ENCODE results near the gene AHNAK.
"Not testable (repeated sequence)": the region's sequence is repeated elsewhere in the genome, so short reads cannot be mapped to it uniquely, and the experiment has no call there.

Gene AHNAK, protein sequence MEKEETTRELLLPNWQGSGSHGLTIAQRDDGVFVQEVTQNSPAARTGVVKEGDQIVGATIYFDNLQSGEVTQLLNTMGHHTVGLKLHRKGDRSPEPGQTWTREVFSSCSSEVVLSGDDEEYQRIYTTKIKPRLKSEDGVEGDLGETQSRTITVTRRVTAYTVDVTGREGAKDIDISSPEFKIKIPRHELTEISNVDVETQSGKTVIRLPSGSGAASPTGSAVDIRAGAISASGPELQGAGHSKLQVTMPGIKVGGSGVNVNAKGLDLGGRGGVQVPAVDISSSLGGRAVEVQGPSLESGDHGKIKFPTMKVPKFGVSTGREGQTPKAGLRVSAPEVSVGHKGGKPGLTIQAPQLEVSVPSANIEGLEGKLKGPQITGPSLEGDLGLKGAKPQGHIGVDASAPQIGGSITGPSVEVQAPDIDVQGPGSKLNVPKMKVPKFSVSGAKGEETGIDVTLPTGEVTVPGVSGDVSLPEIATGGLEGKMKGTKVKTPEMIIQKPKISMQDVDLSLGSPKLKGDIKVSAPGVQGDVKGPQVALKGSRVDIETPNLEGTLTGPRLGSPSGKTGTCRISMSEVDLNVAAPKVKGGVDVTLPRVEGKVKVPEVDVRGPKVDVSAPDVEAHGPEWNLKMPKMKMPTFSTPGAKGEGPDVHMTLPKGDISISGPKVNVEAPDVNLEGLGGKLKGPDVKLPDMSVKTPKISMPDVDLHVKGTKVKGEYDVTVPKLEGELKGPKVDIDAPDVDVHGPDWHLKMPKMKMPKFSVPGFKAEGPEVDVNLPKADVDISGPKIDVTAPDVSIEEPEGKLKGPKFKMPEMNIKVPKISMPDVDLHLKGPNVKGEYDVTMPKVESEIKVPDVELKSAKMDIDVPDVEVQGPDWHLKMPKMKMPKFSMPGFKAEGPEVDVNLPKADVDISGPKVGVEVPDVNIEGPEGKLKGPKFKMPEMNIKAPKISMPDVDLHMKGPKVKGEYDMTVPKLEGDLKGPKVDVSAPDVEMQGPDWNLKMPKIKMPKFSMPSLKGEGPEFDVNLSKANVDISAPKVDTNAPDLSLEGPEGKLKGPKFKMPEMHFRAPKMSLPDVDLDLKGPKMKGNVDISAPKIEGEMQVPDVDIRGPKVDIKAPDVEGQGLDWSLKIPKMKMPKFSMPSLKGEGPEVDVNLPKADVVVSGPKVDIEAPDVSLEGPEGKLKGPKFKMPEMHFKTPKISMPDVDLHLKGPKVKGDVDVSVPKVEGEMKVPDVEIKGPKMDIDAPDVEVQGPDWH (N-terminal part only)
- total RNA-seq = 2,775 to 2,919 reads per million in 2 donors

DNA sequence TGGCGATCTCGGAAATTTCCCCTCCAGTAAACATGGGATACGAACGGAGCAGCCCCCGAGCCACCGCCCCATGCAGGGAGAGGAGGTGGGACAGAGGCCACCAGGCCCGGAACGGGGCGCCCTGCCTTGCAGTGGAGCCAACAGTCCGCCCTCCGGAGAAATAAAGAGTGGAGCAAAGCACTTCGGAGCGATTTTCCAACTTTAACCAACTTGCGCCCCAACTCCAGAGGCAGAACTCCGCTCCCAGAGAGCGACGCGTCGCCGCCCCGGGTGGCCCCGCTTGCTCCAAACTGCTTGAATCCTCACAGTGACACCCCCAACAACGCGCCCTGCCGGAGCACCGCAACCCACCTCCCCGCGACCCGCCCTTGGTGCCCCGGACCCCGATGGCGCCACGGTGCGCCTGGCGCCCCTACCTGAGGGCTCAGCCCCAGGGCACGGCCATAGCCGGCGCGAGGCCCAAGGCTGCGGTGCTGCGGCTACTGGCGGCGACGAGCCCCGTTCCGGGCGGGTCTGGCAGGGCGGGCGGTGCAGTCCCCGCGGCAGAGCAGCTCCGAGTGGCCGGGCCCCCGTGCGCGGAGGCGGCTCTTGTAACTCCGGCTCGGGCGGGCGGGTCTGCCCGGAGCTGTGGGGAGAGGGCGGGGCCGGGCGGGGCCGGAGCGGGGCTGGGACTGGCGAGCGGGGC lies at the start of gene AHNAK:
Gene AHNAK (minus strand): TSS at position 563 of the 685 bp plus-strand sequence. CDS start 10,708 bp downstream, outside the sequence.
- peak; percentile 67 for DNase-seq

DNA sequence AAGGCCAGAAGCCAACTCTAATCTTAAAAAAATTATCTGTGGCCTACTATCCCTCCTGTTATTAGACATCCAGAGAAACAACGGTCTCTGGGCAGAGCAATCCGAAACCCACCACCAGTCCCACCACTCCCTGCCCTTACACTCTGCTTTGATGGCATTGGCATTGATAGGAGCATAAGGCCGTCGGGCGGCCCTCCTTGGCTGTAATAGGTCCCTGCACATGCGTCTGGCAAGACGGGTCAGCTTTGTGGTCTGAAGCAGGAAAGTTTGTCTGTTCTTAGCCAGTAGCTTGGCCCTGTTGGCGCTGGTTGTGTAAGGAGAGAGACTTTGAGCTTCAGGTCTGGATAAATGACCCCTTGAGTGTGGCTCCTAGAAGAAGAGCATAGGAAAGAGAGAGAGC lies 48.5 kb upstream of the AHNAK start:
- DNase-seq = no peak

DNA sequence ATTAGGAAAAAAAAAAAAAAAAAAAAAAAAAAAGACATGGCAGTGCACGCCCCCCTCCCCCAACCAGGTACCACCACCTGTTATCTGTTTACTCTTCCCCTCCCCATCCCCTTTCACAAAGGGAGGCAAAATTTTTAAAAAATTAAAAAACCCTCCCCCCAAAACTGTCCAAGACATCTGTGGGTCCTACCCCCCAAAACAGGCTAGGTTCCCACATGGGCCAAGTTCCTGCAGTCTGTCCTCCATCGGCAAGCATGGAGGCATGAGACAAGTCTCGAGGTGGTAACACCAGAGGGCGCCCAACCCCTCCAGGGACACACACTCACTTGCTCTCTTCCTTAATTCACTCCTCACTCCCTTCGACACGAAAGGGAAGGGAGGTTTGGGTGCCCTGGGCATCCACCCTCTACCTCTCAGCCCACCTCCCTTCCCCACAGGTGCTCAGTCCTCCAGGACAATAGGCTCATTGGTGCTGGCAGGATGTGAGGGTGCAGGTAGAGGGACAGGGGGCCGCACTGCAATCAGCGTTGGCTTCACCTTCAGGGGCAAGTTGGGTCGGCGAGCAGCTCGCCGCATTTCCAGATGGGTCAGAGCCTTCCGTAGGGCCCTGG lies 46.9 kb upstream of the AHNAK start:
- DNase-seq = no peak

DNA sequence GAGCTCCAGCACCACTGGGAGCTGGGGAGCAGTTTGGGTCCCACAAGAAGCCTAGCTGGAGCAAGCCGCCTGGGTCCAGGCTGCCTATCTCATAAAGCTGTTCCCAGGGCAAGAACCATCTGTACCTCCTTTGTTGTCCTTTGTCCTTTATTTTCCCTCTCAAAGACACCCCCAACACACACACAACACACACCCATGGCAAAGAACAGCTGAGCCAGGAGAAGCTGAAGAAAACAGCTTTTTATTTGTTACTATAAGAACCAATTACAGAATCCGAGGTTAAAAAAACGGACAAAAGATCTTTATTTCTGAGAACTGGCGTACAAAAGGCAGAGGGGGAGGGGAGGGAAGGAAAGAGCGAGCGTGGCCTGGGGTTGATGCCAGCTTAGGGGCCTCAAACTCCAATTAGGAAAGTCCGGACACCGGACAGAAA lies 46.4 kb upstream of the AHNAK start:
- DNase-seq = no peak

DNA sequence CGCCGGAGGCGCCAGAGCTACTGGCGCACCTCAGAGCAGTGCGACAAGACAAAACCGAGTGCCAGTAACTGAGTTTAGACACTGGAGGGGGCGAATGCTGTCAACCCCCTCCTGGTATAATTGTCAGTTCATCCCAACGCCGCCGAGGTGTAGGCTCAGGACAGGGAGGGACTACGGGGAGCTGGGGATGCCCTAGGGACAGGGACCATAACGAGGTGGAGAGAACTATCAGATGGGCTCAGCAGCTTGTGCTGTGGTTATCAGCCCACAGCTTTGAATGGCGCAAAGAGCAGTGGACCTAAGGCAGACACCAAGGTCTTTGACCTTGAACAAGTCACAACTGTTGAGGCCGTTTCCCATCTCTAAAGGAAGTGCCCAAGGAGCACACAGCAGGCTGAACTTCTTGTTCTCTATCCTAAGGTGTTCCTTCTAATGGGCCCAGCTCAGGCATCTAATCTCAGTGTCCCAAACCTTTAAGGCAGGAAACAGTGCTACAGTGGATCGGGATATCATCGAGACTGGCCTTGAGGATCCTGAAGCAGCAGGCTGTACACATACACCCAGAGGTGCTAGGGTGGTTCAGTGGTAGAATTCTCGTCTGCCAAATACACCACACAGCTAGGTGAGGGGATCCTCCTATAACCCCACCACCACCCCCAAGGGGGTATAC lies 45.7 kb upstream of the AHNAK start:
- DNase-seq = no peak

DNA sequence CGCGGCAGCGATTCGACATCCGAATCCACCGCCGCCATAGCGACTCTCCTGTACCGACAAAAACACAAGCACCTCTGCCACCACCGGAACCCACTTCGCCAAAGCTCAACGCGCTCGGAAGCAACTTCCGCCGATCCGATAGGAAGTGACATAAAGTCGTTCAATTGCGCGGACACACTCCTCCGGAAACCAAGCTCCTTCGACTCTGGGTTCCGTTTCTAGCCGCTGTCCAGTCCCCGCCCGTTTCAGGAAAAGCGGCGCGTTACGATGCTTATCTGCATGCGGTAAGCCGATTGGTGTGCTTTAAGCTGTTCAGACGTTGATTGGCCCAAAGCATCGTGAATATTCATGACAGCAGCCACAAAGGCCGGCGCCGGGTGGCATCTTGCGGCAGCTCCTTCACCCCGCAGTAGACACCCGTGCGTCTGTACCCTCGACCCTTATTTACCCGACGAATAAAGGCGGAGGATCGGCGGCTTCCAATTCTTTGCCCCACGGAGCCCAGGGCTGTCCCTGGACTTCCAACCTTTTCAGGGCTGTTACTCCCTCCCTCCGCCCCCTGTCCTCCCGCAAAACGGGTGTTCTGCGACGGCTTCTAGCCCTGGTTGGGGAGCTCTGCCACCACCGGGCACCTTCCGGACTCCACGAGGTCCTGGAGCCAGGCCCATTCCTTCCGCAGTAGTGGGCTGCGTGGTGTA lies 45.0 kb upstream of the AHNAK start, which contains the start of gene TUT1:
Gene TUT1 (minus strand): TSS at position 76 of the 698 bp plus-strand sequence. CDS start 38 bp downstream, at position 38.
- peak; percentile 72 for DNase-seq

DNA sequence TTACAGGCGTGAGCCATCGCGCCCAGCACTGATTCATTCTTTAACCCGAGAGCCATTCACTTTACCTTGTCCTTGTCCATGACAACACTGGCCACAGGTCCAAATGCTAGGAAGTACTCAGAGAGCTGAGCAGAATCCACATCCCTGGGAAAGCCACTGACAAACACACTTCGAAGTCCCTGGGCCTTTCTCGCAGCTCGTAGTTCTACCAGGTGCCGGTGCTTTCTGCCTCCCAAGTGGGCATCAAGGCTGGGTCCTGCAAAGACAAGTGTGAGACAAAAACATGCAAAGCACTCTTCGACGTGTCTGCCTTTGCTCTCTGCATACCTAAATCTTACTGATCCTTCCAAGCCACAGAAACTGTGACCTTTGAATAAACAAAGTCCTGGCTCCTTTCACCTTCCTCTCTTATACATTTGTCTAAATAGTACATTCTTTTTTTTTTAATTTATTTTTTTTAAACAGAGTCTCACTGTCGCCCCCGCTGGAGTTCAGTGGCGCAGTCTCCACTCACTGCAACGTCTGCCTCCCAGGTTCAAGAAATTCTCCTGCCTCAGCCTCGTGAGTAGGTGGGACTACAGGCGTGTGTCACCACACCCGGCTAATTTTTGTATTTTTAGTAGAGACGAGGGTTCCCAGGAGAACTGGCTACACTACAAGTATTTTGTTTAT lies 42.5 kb upstream of the AHNAK start:
- no peak for DNase-seq

DNA sequence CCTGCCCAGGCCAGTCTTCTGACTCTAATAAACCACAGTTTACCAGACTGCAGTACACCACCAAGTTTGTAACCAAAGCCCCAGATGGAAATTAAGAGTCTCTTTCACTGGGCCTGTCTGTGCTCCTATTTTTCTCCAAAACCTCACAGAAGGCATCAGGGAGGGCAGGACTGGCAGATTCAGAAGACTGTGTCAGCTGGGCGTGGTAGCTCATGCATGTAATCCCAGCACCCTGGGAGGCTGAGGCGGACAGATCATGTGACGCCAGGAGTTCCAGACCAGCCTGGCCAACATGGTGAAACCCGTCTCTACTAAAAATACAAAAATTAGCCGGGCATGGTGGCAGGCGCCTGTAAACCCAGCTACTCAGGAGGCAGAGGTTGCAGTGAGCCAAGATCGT lies 38.8 kb upstream of the AHNAK start:
- not testable (repeated sequence) for DNase-seq

DNA sequence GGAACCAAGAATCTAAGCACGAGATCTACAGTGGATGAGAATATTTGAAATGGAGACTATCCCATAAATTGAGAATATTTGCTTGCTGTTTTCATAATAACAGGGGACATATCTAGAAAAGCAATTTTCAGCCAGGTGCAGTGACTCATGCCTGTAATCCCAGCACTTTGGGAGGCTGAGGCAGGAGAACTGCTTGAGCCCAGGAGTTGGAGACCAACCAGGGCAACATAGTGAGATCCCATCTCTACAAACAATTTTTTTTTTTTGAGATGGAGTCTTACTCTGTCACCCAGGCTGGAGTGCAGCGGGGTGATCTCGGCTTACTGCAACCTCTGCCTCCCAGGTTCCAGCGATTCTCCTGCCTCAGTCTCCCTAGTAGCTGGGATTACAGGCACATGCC lies 35.1 kb upstream of the AHNAK start:
- DNase-seq = not testable (repeated sequence)

DNA sequence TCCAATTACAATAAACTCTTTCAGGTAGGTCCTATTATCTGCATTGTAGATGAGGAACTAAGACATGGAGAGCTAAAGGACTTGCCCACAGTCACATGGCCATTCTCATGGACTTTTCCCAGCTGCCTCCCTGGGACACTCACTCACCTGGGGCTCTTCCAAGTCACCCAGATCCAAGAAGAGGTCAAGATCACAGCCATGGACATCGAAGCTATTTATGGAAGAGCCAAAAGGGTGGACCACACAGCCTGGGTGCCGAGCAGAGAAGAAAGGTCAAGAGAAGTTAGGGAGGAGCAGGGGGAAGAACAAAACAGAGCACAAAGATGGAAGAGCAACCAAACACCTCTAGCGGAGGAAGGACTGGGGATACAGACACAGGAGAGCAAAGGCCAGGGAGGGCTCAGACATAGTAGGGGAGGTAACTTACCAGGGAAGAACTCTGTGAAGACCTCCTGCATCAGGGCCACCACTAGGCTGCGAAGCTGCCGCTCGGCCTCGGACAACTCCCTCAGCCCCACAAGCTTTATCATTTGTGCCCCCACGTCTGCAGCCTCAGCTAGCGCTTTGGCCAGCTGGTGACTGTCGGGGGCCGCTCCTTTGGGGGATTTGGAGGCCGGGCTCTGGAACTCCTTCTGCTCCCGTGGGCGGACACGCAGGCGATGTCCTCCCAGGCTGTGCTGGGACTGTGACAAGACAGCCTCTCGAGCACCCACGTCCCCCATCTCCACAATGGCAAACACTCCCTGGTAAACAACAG lies 34.5 kb upstream of the AHNAK start:
- DNase-seq = no peak

DNA sequence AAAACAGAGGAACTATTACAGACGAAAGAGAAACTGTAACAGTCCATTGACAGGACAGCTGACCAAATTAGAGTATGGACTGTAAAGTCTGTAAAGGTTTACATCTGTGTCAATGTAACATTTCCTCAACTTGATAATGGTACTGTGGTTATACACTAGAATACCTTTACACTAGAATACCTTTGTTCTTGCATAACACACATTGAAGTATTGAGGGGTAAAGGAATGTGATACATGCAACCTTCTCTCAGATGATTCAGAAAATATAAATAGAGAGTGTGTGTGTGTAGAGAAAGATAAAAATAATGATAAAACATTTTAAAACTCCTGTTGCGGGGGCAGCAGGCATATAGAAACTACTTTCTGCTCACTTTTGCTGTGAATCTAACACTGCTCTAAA lies 32.6 kb upstream of the AHNAK start:
- DNase-seq = no peak

DNA sequence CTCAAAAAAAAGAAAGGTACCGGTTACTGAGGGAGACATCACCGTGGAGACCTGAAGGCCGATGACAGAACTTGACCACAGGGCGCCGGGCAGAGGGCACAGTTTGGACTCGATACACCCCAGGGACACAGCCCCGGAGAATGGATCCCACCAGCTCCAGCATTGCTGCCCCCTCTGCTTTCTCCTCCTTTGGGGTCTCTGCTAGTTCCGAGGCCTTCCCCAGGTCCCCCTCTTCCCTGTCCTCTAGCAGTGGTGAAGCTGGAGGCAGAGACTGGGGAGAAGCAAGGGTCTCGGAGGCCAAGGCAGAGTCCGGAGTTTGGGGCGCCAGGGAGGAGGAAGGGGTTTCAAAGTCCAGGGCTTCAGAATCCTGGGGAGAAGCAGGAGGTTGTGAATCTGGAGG lies 31.9 kb upstream of the AHNAK start:
- no peak for DNase-seq

DNA sequence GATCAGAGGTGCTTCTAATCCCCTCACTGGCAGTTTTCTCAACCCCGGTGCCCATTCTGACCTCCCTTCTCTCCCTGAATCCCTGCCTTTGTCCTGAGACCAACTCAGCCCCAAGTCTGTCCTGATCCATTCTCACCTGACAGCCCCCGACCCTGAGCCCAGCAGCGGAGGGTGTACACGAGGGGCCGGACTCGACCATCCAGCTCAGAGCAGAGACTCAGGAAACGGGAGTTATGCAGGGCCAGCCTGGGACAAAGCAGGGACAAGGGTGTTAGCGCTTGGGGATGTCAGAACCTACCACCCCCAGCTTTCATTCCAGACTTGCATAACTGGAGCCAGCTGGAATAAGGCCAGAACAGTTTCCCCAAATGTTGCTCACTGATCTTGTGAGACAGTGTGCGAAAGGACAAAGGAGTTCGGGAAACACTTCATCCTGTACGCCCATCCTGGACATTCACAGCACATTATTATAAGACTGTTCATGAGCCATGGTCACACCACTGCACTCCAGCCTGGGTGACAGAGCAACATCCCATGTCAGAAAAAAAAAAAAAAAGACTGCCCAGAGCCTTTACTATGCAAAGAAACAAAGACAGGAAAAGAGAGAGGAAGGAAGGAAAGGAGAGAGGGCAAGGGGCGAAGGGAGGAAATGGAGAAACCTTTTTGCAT lies 30.6 kb upstream of the AHNAK start:
- DNase-seq = no peak

DNA sequence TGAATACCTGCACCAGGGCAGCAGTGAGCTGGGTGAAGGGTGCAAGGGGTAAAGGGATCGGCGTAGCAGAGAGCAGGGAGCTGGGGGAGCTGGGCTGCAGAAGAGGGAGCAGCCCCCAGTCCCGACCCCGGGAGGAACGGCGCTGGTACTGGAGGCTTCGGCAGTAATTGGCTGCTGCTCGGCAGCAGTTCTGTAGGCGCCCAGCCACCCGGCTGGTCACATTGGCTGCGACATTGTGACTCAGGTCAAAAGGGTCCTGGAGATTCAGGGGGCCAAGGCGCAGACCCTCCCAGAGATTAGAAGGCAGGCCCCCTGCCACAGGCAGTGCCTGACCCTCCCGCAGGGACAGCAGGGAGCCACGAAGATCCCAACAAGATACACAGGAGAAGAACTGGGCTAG lies 29.2 kb upstream of the AHNAK start:
- DNase-seq = no peak

DNA sequence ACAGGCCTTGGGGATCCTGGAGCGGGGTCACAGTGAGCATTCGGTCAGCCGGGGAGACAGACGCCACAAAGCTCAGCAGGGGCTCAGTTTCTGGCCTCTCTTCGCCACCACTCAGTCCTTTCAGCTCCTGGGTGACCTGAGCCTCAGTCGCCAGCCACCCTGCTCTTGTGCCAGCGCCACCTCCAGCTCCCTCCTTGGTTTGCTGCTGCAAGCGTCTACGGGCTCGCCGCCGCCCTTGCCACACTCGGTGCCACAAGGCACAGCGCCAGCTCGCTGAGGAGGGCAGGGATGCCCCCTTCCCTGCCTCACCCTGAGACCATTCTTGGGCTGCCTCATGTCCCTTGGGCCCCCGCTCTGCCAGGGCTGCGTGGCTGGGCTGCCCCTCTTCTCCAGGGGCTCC lies 28.6 kb upstream of the AHNAK start:
- no peak for DNase-seq

DNA sequence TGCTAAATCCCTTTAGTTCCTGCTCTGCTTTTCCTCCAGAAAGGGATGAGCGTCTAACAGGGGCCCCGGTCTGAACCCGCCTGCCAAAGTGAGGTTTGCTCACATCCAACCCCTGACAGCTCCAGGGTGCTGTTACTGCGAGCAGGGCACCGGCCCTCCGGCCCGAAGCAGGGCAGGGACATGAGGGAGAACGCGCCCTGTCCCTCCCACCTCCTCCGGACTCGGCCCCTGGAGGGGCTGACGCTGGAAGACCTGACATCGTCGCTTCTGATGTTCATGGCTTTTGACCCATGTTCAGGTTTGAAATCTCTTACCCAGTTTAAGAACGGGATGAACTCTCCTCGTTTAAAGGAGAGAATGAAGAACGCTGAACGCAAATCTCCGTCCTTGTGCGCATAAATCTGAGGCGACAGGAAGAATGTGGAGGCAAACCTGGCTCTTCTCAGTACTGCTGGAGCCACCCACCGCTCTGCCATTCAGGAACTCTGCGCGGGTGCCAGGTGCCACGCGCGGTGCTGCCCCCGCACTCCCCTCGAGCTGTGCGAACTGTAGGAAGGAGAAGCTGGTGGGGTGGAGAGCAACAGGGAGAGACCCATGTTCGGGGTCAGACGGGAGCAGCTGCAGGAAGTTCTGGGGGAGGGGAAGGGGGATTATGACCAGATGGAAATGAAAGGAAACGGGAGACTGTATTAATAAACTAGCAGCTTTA lies 27.9 kb upstream of the AHNAK start:
- DNase-seq = no peak

DNA sequence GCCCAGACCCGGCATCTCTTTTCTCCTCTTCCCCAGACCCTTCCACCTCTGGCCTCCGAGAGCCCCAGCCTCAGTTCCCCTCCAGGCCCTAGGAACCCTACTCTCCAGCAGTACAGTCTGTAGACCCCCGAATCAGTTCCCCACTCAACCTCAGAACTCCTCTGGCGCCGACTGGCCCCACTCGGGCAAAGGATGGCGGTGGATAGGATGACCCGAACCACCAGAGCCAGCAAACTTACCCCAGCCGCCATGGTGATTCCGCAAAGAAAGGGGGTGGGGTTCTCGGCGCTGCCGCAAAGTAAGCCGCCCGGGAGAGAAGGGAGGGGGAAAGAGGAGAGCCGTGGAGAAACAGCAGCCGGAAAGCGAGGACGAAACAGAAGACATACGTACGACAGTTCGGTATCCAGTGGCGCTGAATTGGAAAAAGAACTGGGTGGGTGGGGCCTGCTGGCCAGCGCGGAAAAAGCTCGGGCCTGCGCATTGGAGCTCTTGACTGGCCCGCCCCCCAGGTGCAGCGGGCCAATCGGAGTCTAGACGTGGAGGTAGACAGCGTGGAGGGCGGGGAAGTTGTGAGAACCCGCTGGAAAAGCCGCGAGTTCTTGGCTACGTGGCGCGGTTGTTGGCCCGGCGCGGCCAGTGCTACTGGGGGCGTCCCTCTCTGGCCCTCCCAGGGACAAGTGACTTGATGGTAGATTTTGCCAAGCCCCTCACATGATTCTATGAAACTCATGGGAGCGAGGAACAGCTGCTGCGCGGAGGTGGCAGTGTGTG lies 27.2 kb upstream of the AHNAK start, which contains the start of gene EEF1G:
Gene EEF1G (minus strand): TSS at position 300 of the 771 bp plus-strand sequence. CDS start 49 bp downstream, at position 251.
- peak; percentile 88 for DNase-seq

Data from activated gamma-delta T cell (primary cell).